ENCODE results near the gene NOTO.

Gene NOTO

GRCh38 chr2:73235315-73236028 is 33.1 kb downstream of the NOTO start:
- DNase-seq = no peak

- no peak for DNase-seq
Observed at GRCh38 chr2:73237168-73237567, 34.8 kb downstream of the NOTO start.

- DNase-seq = no peak
Observed at GRCh38 chr2:73238149-73238548, 35.8 kb downstream of the NOTO start.

- no peak for DNase-seq
Observed at GRCh38 chr2:73238976-73239375, 36.6 kb downstream of the NOTO start.

- no peak for DNase-seq
Observed at GRCh38 chr2:73239776-73240175, 37.4 kb downstream of the NOTO start.

GRCh38 chr2:73243884-73244570 is 41.7 kb downstream of the NOTO start:
- no peak for DNase-seq

GRCh38 chr2:73244580-73244979 is 42.2 kb downstream of the NOTO start:
- DNase-seq = no peak

- DNase-seq = no peak
Observed at GRCh38 chr2:73246850-73247249, 44.5 kb downstream of the NOTO start.

- no peak for DNase-seq
Observed at GRCh38 chr2:73249636-73250035, 47.3 kb downstream of the NOTO start.

- DNase-seq = no peak
Observed at GRCh38 chr2:73250872-73251846, 48.8 kb downstream of the NOTO start.

GRCh38 chr2:73252238-73253027 is 50.1 kb downstream of the NOTO start:
- no peak for DNase-seq

GRCh38 chr2:73253400-73253799 is 51.0 kb downstream of the NOTO start:
- no peak for DNase-seq

GRCh38 chr2:73253901-73254300 is 51.5 kb downstream of the NOTO start:
- DNase-seq = peak; percentile 31

GRCh38 chr2:73254343-73255006 is 52.1 kb downstream of the NOTO start:
- no peak for DNase-seq

- no peak for DNase-seq
Observed at GRCh38 chr2:73255007-73255644, 52.8 kb downstream of the NOTO start.

- DNase-seq = no peak
Observed at GRCh38 chr2:73255907-73256617, 53.7 kb downstream of the NOTO start.

GRCh38 chr2:73256618-73256922 is 54.2 kb downstream of the NOTO start:
- no peak for DNase-seq

GRCh38 chr2:73257021-73257420 is 54.6 kb downstream of the NOTO start:
- DNase-seq = no peak

GRCh38 chr2:73257425-73258125 is 55.2 kb downstream of the NOTO start:
- DNase-seq = peak; percentile 23

GRCh38 chr2:73258186-73258912 is 56.0 kb downstream of the NOTO start:
- DNase-seq = no peak

Measured in CD4-positive, alpha-beta T cell treated with Interferon gamma for 1 hour (primary cell).